ENCODE results near the gene TRPC4AP.

DNA sequence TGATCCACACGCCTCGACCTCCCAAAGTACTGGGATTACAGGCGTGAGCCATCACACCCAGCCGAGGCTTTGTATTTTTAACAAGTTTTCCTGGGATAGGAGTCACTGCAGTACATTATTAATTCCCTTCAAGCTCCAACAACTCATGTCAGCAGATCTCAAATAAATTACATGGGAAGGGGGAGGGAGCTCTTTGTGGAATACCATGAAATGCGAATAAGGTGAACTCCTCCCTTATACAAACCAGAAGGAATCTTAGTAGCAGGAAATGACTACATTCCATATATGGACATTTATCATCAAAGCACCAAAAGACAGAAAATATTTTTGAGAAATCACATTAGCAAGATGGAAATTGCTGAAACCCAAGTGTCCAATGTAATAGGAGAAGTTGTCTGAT lies 139.9 kb downstream of the TRPC4AP start:
- TF ChIP-seq, protein P1, sequence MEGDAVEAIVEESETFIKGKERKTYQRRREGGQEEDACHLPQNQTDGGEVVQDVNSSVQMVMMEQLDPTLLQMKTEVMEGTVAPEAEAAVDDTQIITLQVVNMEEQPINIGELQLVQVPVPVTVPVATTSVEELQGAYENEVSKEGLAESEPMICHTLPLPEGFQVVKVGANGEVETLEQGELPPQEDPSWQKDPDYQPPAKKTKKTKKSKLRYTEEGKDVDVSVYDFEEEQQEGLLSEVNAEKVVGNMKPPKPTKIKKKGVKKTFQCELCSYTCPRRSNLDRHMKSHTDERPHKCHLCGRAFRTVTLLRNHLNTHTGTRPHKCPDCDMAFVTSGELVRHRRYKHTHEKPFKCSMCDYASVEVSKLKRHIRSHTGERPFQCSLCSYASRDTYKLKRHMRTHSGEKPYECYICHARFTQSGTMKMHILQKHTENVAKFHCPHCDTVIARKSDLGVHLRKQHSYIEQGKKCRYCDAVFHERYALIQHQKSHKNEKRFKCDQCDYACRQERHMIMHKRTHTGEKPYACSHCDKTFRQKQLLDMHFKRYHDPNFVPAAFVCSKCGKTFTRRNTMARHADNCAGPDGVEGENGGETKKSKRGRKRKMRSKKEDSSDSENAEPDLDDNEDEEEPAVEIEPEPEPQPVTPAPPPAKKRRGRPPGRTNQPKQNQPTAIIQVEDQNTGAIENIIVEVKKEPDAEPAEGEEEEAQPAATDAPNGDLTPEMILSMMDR (IDR thresholded peaks at IDR 0.05) = no peak
- TF ChIP-seq POLR2A (IDR thresholded peaks at IDR 0.05) = no peak
- no peak for TF ChIP-seq POLR2AphosphoS5 (IDR thresholded peaks at IDR 0.05)
- no peak for TF ChIP-seq EP300 (IDR thresholded peaks at IDR 0.05; ENCODE audit: low read depth)

Data from transverse colon (tissue), 4 donors.